ENCODE results near the gene COX6A2. TPM values are rescaled to one million over a fixed set of nuclear protein-coding genes. Genes with fewer than 3 reads are reported as not detected.

The COX6A2 gene
- total RNA-seq, 1 experiment from 2014 or later, result not detected

DNA sequence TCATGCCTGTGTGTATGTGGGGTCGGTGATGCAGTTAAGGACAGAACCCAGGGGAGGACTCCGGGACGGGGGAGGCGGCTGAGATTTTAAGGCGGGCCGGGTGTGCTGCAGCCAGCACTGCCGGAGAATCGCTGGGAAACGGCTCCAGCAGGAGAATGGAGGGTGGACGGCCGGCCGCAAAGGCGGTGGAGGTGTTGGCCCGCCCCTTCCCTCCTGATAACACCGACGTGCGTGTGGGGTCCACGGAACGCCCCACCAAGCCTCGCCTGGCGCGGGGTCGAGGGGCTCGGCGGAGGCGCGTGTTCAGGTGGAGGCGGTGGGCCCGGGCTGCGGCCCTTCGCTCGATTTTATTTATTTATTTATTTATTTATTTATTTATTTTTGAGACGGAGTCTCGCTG lies 13.8 kb upstream of the COX6A2 start:
- Histone ChIP-seq H3K27ac (ENCODE audit: low read length) (no peak overlapping the region), H3K27me3 (ENCODE audit: control insufficient read depth, insufficient read depth, low read length) (no peaks in the 10 kb centered on the region), H3K9me3 (ENCODE audit: control insufficient read depth, insufficient read depth, low read depth, low read length) (no peaks in the 10 kb centered on the region), H3K4me3 (ENCODE audit: low read depth in 2 of 2, low read length in 2 of 2) (peak overlapping the region; percentile 63 to 64), H3K36me3 (ENCODE audit: control insufficient read depth, insufficient read depth, low read length) (no peaks in the 10 kb centered on the region), H3K4me1 (ENCODE audit: control insufficient read depth, insufficient read depth, low read length) (no peaks in the 10 kb centered on the region)
- ChIA-PET CTCF (no interaction called here), POLR2A (interaction anchor here (0.6 kb wide), 1 partner anchor 8 kb away, joined by 6 read pairs; no protein-coding TSS in a partner anchor)
- TF ChIP-seq POLR2AphosphoS5 (IDR thresholded peaks at IDR 0.05; ENCODE audit: low read depth, low read length) (no peak), TCF7L2 (IDR thresholded peaks at IDR 0.05; ENCODE audit: low read depth, low read length) (no peak), CTCF (IDR thresholded peaks at IDR 0.05) (no peak)
- TF ChIP-seq, protein P1, sequence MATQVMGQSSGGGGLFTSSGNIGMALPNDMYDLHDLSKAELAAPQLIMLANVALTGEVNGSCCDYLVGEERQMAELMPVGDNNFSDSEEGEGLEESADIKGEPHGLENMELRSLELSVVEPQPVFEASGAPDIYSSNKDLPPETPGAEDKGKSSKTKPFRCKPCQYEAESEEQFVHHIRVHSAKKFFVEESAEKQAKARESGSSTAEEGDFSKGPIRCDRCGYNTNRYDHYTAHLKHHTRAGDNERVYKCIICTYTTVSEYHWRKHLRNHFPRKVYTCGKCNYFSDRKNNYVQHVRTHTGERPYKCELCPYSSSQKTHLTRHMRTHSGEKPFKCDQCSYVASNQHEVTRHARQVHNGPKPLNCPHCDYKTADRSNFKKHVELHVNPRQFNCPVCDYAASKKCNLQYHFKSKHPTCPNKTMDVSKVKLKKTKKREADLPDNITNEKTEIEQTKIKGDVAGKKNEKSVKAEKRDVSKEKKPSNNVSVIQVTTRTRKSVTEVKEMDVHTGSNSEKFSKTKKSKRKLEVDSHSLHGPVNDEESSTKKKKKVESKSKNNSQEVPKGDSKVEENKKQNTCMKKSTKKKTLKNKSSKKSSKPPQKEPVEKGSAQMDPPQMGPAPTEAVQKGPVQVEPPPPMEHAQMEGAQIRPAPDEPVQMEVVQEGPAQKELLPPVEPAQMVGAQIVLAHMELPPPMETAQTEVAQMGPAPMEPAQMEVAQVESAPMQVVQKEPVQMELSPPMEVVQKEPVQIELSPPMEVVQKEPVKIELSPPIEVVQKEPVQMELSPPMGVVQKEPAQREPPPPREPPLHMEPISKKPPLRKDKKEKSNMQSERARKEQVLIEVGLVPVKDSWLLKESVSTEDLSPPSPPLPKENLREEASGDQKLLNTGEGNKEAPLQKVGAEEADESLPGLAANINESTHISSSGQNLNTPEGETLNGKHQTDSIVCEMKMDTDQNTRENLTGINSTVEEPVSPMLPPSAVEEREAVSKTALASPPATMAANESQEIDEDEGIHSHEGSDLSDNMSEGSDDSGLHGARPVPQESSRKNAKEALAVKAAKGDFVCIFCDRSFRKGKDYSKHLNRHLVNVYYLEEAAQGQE (IDR thresholded peaks at IDR 0.05; ENCODE audit: insufficient read depth in 1 of 2, low read depth in 2 of 2, low read length in 1 of 2), result no peak
- in situ Hi-C loops (cut with HindIII; ENCODE audit: low pct_unique_long_range_greater_than_20kb, low sequenced_read_pairs), result no loop called here
- BruUV-seq (replicated peaks), result no TSS peak
- DNase-seq (ENCODE audit: low read depth, low spot score) (no peak), ATAC-seq (no peak)
- intact Hi-C loops (cut with micrococcal nuclease; ENCODE audit: unreplicated experiment), result loop anchor here (2.0 to 10.0 kb wide), 3 partner anchors 107 to 447 kb away; no protein-coding TSS in a partner anchor

DNA sequence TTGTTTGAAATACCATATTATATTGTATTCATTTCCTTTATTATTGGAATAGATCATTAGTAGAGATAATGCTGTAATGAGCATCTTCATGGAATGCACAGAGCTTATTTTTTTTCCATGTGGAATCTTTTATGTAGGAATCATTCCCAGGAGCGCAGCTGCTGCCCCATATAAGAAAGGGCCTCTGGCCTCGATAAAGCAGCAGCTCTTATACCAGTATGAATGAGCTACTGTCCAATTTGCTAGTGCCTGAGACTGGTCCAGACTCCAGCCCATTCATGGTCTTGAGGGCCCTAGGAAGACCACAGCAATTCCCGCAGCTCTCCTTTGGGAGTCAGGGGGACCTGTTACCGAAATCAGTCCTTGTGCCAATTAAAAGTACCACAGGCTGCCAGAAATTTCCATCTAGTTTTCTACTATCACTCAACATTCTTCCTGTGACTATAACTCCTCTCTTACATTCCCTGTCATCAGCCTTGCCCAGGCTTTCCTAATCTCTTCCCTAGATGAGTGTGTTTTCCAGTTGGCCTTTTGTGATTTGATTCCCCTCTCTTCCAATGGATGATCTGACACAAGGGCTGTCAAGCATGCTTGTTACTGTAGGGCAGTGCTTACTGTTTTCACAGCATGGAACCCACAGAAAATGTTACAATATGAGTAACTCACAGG lies 12.5 kb upstream of the COX6A2 start:
- H3K9me3 ChIP-seq (ENCODE audit: control insufficient read depth, insufficient read depth, low read depth, low read length), result no peaks in the 10 kb centered on the region
- no peak overlapping the region for H3K4me3 ChIP-seq (ENCODE audit: low read depth in 2 of 2, low read length in 2 of 2)
- CTCF ChIA-PET, result no interaction called here
- intact Hi-C loops (cut with micrococcal nuclease; ENCODE audit: unreplicated experiment), result loop anchor here (10.0 kb wide), 2 partner anchors 106 to 446 kb away; no protein-coding TSS in a partner anchor
- H3K36me3 ChIP-seq (ENCODE audit: control insufficient read depth, insufficient read depth, low read length), result no peaks in the 10 kb centered on the region
- no peak overlapping the region for H3K27ac ChIP-seq (ENCODE audit: low read length)
- ATAC-seq, result no peak
- DNase-seq (ENCODE audit: low read depth, low spot score), result no peak
- in situ Hi-C loops (cut with HindIII; ENCODE audit: low pct_unique_long_range_greater_than_20kb, low sequenced_read_pairs), result no loop called here
- H3K27me3 ChIP-seq (ENCODE audit: control insufficient read depth, insufficient read depth, low read length), result no peaks in the 10 kb centered on the region
- POLR2A ChIA-PET, result no interaction called here
- no peak for TF ChIP-seq TCF7L2 (IDR thresholded peaks at IDR 0.05; ENCODE audit: low read depth, low read length)
- TF ChIP-seq SIN3A (IDR thresholded peaks at IDR 0.05; ENCODE audit: borderline replicate concordance, insufficient read depth, low read depth, low read length), result no peak
- TF ChIP-seq, protein P1 (IDR thresholded peaks at IDR 0.05; ENCODE audit: insufficient read depth in 1 of 2, low read depth in 2 of 2, low read length in 1 of 2), result no peak
- TF ChIP-seq POLR2AphosphoS5 (IDR thresholded peaks at IDR 0.05; ENCODE audit: low read depth, low read length), result no peak
- no peak for TF ChIP-seq CTCF (IDR thresholded peaks at IDR 0.05)
- BruUV-seq (replicated peaks), result no TSS peak
- no peaks in the 10 kb centered on the region for H3K4me1 ChIP-seq (ENCODE audit: control insufficient read depth, insufficient read depth, low read length)
